ENCODE measurements around the gene HCST. TPM values are rescaled to one million over a fixed set of nuclear protein-coding genes. Genes with fewer than 3 reads are reported as not detected.

HCST gene
- total and polyA plus RNA-seq, 2 of the 13 experiments (the other 11 are each of a cell fraction or from before 2014, with no cell fraction given): 0.24 to 1.2 TPM

- ATAC-seq (no peak), FAIRE-seq (no peak), DNase-seq (ENCODE audit: low spot score) (no peak)
- no peaks in the 10 kb centered on the region for H4K20me1 ChIP-seq (ENCODE audit: insufficient read depth, low read length)
- no peak overlapping the region for H3K4me3 ChIP-seq (replicated peaks in 1 of 3; ENCODE audit: insufficient read depth in 1 of 3, low read depth in 2 of 3, low read length in 3 of 3)
- peaks cover 4 to 19% of the 10 kb centered on the region in 2 experiments; a peak in 2 of 5 replicates for H3K36me3 ChIP-seq (replicated peaks in 1 of 2; ENCODE audit: control insufficient read depth in 1 of 2, insufficient read depth in 2 of 2, low read length in 2 of 2)
- H3K27ac ChIP-seq (ENCODE audit: extremely low read length, insufficient read depth, low read length): no peak overlapping the region
- no peak overlapping the region for H3K4me2 ChIP-seq (ENCODE audit: low read depth, low read length)
- H3K9ac ChIP-seq (ENCODE audit: insufficient read depth, low read depth, low read length): no peak overlapping the region
- ChIA-PET CTCF (ENCODE audit: low intra/inter-chr PET ratio, low total read pairs) (no interaction called here), POLR2A (no interaction called here)
- H3K79me2 ChIP-seq (ENCODE audit: insufficient read depth, low read length): no peaks in the 10 kb centered on the region
- intact Hi-C loops (cut with micrococcal nuclease; ENCODE audit: unreplicated experiment): no loop called here
- 93% methylated on average over 5 of the region's 13 CpGs for whole genome bisulfite sequencing (ENCODE audit: low lambda C conversion rate)
- no peak overlapping the region for H2AFZ ChIP-seq (ENCODE audit: low read length)
- no TSS peak for BruUV-seq (replicated peaks)
- no peaks in the 10 kb centered on the region for H3K27me3 ChIP-seq (ENCODE audit: control insufficient read depth in 1 of 2, insufficient read depth in 2 of 2, low read length in 2 of 2)
- in situ Hi-C loops (cut with HindIII; ENCODE audit: extremely low pct_ligation_motif_present, low pct_unique_long_range_greater_than_20kb): no loop called here
- H3K4me1 ChIP-seq (ENCODE audit: insufficient read depth, low read length): peaks cover 16% of the 10 kb centered on the region
- H3K9me3 ChIP-seq (ENCODE audit: low read length): no peaks in the 10 kb centered on the region
- TF ChIP-seq E2F1 (CRISPR knock-in tag; IDR thresholded peaks at IDR 0.05) (no peak), NR2C2 (CRISPR knock-in tag; IDR thresholded peaks at IDR 0.05; ENCODE audit: borderline replicate concordance) (no peak), GRHL1 (CRISPR knock-in tag; conservative IDR thresholded peaks at IDR 0.05) (no peak), SYNCRIP (IDR thresholded peaks at IDR 0.05; ENCODE audit: insufficient read depth, low read depth, low read length) (no peak), XRCC5 (optimal IDR thresholded peaks at IDR 0.05; ENCODE audit: low read length) (no peak), ZNF546 (CRISPR knock-in tag; conservative IDR thresholded peaks at IDR 0.05) (no peak), CEBPZ (IDR thresholded peaks at IDR 0.05; ENCODE audit: low read length) (no peak), ZNF33B (CRISPR knock-in tag; IDR thresholded peaks at IDR 0.05) (no peak), ZNF878 (CRISPR knock-in tag; IDR thresholded peaks at IDR 0.05) (no peak), RFXANK (CRISPR knock-in tag; IDR thresholded peaks at IDR 0.05) (no peak), RFX1 (IDR thresholded peaks at IDR 0.05) (no peak), ZBTB44 (CRISPR knock-in tag; IDR thresholded peaks at IDR 0.05) (no peak), ZNF414 (CRISPR knock-in tag; IDR thresholded peaks at IDR 0.05) (no peak), ZNF567 (CRISPR knock-in tag; IDR thresholded peaks at IDR 0.05; ENCODE audit: borderline replicate concordance) (no peak), ZNF547 (CRISPR knock-in tag; IDR thresholded peaks at IDR 0.05) (no peak)
These were observed 5.7 kb upstream of the HCST start for GRCh38 chr19:35896643-35897040.
